Karpas-422 (cell line): ENCODE measurements around the gene DNAH6. TPM values are rescaled to one million over a fixed set of nuclear protein-coding genes. Genes with fewer than 3 reads are reported as not detected.

ENCODE experiments used
- DNase-seq: peaks from one replicate; pipeline ENCODE4 v3.0.0-alpha.2; 2015
- H2AFZ ChIP-seq: fragments of 200-600 bp; sonication (generic); 2 replicates; pipeline ENCODE4 v1.6.1; 2014; ENCODE audit warnings: antibody characterized with exemption, low read length, mixed read lengths
- H3K27ac ChIP-seq: fragments of 200-600 bp; sonication (generic); 2 replicates; pipeline ENCODE4 v1.5.1; 2014; ENCODE audit warnings: mild to moderate bottlenecking, low read length, moderate library complexity
- H3K27me3 ChIP-seq: fragments of 200-600 bp; sonication (generic); 2 replicates; pipeline ENCODE4 v1.6.1; 2014; ENCODE audit warnings: low read length, mixed read lengths
- H3K36me3 ChIP-seq: fragments of 200-600 bp; sonication (generic); 2 replicates; pipeline ENCODE4 v1.6.1; 2014; ENCODE audit warnings: low read length, mixed read lengths; ENCODE audit not compliant: insufficient read depth
- H3K4me1 ChIP-seq: fragments of 200-600 bp; sonication (generic); 2 replicates; pipeline ENCODE4 v1.6.1; 2014; ENCODE audit warnings: mild to moderate bottlenecking, low read length, mixed read lengths
- H3K4me2 ChIP-seq: fragments of 200-600 bp; sonication (generic); 2 replicates; pipeline ENCODE4 v1.6.1; 2014; ENCODE audit warnings: low read length, low read depth, mild to moderate bottlenecking; ENCODE audit not compliant: poor library complexity, severe bottlenecking
- H3K4me3 ChIP-seq: fragments of 200-600 bp; sonication (generic); 2 replicates; pipeline ENCODE4 v1.5.1; 2014; ENCODE audit warnings: mild to moderate bottlenecking, antibody characterized with exemption, low read length, mixed read lengths
- H3K79me2 ChIP-seq: fragments of 200-600 bp; sonication (generic); 2 replicates; pipeline ENCODE4 v1.6.1; 2014; ENCODE audit warnings: mild to moderate bottlenecking, low read length, mixed read lengths
- H3K9ac ChIP-seq: fragments of 200-600 bp; sonication (generic); 2 replicates; pipeline ENCODE4 v1.6.0; 2014; ENCODE audit warnings: low read length
- H3K9me2 ChIP-seq: fragments of 200-600 bp; sonication (generic), shearing (Covaris generic); replicated peaks from 2 replicates; pipeline ENCODE4 v1.6.0; 2014; ENCODE audit warnings: mild to moderate bottlenecking, low read length, moderate library complexity; ENCODE audit not compliant: insufficient read depth
- H3K9me3 ChIP-seq: fragments of 300-700, 200-600 bp; sonication (generic); 2 replicates; pipeline ENCODE4 v1.6.1; 2014; ENCODE audit warnings: low read length, mixed read lengths
- H4K20me1 ChIP-seq: fragments of 200-600 bp; sonication (generic); 2 replicates; pipeline ENCODE4 v1.6.1; 2014; ENCODE audit warnings: mild to moderate bottlenecking, antibody characterized with exemption, low read length, low read depth; ENCODE audit not compliant: insufficient read depth
- total RNA-seq: library from RNA; depleted of rRNA; stranded (reverse); fragments of >200 nt; shearing (Covaris generic); gene quantifications from 2 replicates; pipeline ENCODE4 v1.2.3, GENCODE V29; 2014; ENCODE audit warnings: low replicate concordance

The DNAH6 gene
- total RNA-seq, 1 experiment from 2014 or later = 0.15 TPM

DNA sequence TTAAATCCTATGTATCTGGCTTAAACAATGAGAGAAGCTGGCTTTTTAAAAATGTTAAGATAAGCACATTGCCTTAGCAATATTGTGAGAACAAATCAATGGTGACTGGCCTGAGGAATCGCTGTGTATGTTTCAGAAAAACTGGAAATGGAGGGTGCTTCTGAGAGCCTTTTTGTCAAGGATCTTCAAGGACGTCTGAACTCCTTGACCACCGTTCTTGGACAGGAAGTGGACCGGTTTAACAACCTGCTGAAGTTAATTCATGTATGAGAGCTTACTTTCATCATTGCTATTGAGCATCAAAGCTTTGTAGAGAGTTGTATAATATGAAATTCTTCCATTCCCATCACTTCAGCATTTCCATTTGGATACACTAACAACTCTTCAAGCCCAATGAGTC, 292.0 kb downstream of the DNAH6 start:
- Histone ChIP-seq H3K4me1 (0 out of 2 replicates have a peak, but pooled peaks cover 2% of the 10 kb centered on the region), H3K4me3 (no peak overlapping the region), H4K20me1 (no peaks in the 10 kb centered on the region), H3K27me3 (no peaks in the 10 kb centered on the region), H3K9ac (no peak overlapping the region), H2AFZ (no peak overlapping the region), H3K36me3 (no peaks in the 10 kb centered on the region), H3K9me3 (no peaks in the 10 kb centered on the region), H3K79me2 (no peaks in the 10 kb centered on the region), H3K4me2 (no peak overlapping the region), H3K27ac (no peak overlapping the region), H3K9me2 (no peaks in the 10 kb centered on the region)
- no peak for DNase-seq

DNA sequence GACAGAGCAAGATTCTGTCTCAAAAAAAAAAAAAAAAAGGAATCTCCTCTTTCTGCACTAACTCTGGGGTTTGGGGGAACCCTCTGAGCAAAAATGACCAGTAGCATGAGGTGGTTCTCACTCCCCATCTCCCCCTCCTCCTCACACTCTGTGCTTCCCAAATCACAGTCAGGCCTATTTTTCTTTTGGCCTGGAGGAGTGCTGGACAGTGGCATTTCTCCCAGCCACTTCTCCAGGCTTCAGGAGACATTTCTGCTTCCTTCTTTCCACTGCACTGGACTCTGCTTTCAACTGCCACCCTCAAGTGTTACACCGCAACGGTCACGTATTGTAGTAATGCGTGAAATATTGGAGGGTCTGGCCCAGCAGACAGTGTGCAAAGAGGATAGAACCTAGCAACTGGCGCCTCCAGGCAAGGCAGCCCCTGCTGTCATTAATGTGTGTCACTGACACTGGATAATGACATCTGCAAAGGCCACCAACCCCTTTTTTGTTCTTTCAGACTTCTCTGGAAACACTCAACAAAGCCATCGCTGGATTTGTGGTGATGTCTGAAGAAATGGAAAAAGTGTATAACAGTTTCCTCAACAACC, 295.6 kb downstream of the DNAH6 start:
- Histone ChIP-seq H3K4me2 (no peak overlapping the region), H3K4me1 (peaks cover 6% of the 10 kb centered on the region), H3K79me2 (no peaks in the 10 kb centered on the region), H3K9me3 (no peaks in the 10 kb centered on the region), H3K4me3 (no peak overlapping the region), H3K36me3 (no peaks in the 10 kb centered on the region), H2AFZ (no peak overlapping the region), H3K9ac (no peak overlapping the region), H3K27me3 (no peaks in the 10 kb centered on the region; the same call in 1 of the 2 replicates), H4K20me1 (no peaks in the 10 kb centered on the region), H3K9me2 (no peaks in the 10 kb centered on the region), H3K27ac (no peak overlapping the region)
- no peak for DNase-seq

DNA sequence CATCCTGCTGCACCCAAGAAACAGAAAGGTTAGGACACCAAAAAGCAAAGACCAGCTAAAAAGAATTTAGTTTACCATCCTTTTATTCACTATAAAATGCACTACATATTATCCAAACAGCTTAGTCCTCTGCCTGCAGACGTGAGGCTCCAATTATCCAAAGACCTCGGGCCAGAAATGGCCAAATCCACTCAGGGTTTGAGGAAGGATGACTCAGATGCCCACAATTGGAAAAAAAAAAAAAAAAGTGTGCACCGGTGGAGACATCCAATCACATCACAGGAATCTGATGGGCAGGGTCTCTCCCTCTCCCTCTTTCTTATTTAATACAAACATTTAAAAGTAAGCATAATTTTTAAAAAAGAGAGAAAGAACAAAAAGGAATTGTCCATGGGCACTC, 298.8 kb downstream of the DNAH6 start:
- peaks cover 15% of the 10 kb centered on the region for H3K4me1 ChIP-seq
- no peaks in the 10 kb centered on the region for H3K9me3 ChIP-seq
- no peak overlapping the region for H3K4me3 ChIP-seq
- H2AFZ ChIP-seq = no peak overlapping the region
- no peaks in the 10 kb centered on the region for H4K20me1 ChIP-seq
- no peak for DNase-seq
- H3K4me2 ChIP-seq = no peak overlapping the region
- H3K36me3 ChIP-seq = no peaks in the 10 kb centered on the region
- H3K9ac ChIP-seq = no peak overlapping the region
- no peaks in the 10 kb centered on the region for H3K79me2 ChIP-seq
- H3K27ac ChIP-seq = no peak overlapping the region
- H3K27me3 ChIP-seq = no peaks in the 10 kb centered on the region; the same call in 1 of the 2 replicates
- no peaks in the 10 kb centered on the region for H3K9me2 ChIP-seq

DNA sequence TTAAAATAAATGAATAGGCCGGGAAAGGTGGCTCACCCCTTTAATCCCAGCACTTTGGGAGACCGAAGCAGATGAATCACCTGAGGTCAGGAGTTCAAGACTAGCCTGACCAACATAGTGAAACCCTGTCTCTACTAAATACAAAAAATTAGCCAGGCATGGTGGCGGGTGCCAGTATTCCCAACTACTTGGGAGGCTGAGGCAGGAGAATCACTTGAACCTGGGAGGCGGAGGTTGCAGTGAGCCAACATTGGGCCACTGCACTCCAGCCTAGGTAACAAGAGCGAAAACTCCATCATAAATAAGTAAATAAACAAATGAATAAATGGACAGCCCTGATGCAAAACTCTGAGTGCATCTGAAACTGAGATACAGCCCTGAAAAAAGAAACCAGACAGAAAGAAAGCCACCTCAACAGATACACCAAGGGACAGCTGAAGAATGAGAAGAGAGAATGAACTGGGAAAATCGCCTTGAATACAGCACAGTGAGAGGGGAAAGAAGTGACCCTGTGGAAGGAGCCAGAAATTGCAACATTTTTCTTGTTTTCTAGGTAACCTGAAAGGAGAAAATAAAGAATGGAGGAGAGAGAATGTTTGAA, 300.2 kb downstream of the DNAH6 start:
- H3K4me3 ChIP-seq = no peak overlapping the region

DNA sequence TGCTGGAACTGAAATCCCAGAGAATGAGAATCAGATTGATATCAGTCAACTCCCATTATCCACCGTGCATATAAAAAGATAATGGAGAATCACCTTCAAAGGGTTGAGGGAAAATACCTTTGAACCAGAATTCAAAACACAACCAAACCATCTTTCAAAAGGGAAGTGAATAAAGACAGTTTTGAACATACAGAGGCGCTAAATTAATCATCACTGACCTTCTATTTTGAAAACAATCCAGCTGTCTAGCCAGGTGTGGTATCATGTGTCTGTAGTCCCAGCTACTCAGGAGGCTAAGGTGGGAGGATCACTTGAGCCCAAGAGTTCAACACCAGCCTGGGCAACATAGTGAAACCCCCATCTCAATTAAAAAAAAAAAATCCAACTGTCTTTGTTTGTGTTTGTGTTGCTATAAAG, 300.9 kb downstream of the DNAH6 start:
- no peak overlapping the region for H3K4me2 ChIP-seq
- no peaks in the 10 kb centered on the region for H3K36me3 ChIP-seq
- H2AFZ ChIP-seq = no peak overlapping the region
- no peaks in the 10 kb centered on the region; the same call in 1 of the 2 replicates for H3K27me3 ChIP-seq
- H3K9me2 ChIP-seq = no peaks in the 10 kb centered on the region
- DNase-seq = peak; percentile 47
- H3K4me1 ChIP-seq = peaks cover 12% of the 10 kb centered on the region
- no peaks in the 10 kb centered on the region for H3K79me2 ChIP-seq
- H4K20me1 ChIP-seq = no peaks in the 10 kb centered on the region
- no peak overlapping the region for H3K27ac ChIP-seq
- no peak overlapping the region for H3K4me3 ChIP-seq
- H3K9ac ChIP-seq = no peak overlapping the region
- H3K9me3 ChIP-seq = no peaks in the 10 kb centered on the region

More for the DNA sequence above, 300.2 kb downstream of the DNAH6 start:
- no peaks in the 10 kb centered on the region for H3K9me3 ChIP-seq
- no peak overlapping the region for H2AFZ ChIP-seq
- H3K4me1 ChIP-seq = peaks cover 12% of the 10 kb centered on the region
- H3K9me2 ChIP-seq = no peaks in the 10 kb centered on the region
- DNase-seq = no peak
- H3K4me2 ChIP-seq = no peak overlapping the region
- no peaks in the 10 kb centered on the region for H3K36me3 ChIP-seq
- H3K27ac ChIP-seq = no peak overlapping the region
- no peak overlapping the region for H3K9ac ChIP-seq
- no peaks in the 10 kb centered on the region; the same call in 1 of the 2 replicates for H3K27me3 ChIP-seq
- H4K20me1 ChIP-seq = no peaks in the 10 kb centered on the region
- no peaks in the 10 kb centered on the region for H3K79me2 ChIP-seq

DNA sequence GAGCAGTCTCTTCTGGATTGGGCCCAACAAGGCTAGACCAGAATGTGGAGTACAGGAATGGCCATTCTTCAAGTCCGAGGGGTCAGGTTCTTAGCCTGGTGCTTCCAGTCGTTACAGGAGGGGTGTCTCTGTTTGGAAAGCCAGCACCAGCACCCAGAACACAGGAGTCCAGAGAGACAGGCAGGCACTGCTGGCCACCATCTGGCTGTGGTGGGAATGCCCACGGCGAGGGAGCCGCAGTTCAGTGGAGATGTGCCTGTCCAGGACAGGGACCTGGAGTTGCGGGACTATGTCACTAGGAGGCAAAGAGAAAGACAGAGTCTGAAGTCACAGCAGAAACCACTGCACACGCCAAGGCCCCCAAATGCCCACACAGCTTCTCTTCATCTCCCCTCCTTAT, 305.5 kb downstream of the DNAH6 start:
- no peaks in the 10 kb centered on the region for H3K79me2 ChIP-seq
- no peaks in the 10 kb centered on the region for H4K20me1 ChIP-seq
- no peaks in the 10 kb centered on the region for H3K27me3 ChIP-seq
- H3K27ac ChIP-seq = no peak overlapping the region
- no peak for DNase-seq
- H3K4me2 ChIP-seq = no peak overlapping the region
- H3K4me1 ChIP-seq = peaks cover 10% of the 10 kb centered on the region
- H3K9me3 ChIP-seq = no peaks in the 10 kb centered on the region
- no peak overlapping the region for H3K9ac ChIP-seq
- no peaks in the 10 kb centered on the region for H3K36me3 ChIP-seq
- no peak overlapping the region for H2AFZ ChIP-seq
- H3K4me3 ChIP-seq = no peak overlapping the region
- no peaks in the 10 kb centered on the region for H3K9me2 ChIP-seq

DNA sequence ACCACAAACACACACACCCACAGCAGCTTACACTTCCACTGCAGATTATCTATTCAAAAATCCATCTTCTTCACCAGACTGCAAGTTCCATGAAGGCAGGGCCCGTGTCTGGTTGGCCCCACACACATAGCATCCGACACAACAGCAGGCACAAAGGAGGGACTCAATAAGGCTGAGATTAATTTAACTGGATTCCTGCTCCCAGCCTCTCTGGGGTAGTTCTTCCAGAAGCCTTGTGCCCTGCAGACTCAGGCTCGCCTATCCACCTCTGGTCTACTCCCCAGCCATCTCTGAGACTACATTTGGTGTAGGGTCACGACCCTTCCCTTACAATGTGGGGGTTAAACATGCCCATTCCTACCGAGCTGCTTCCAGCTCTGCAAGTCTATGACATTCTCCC, 306.9 kb downstream of the DNAH6 start:
- Histone ChIP-seq H3K9me3 (no peaks in the 10 kb centered on the region), H4K20me1 (no peaks in the 10 kb centered on the region), H3K79me2 (no peaks in the 10 kb centered on the region), H3K4me3 (no peak overlapping the region), H3K4me2 (no peak overlapping the region), H3K36me3 (no peaks in the 10 kb centered on the region), H3K9me2 (no peaks in the 10 kb centered on the region), H3K4me1 (no peaks in the 10 kb centered on the region), H3K27ac (no peak overlapping the region), H3K9ac (no peak overlapping the region), H3K27me3 (no peaks in the 10 kb centered on the region), H2AFZ (no peak overlapping the region)
- DNase-seq = no peak

DNA sequence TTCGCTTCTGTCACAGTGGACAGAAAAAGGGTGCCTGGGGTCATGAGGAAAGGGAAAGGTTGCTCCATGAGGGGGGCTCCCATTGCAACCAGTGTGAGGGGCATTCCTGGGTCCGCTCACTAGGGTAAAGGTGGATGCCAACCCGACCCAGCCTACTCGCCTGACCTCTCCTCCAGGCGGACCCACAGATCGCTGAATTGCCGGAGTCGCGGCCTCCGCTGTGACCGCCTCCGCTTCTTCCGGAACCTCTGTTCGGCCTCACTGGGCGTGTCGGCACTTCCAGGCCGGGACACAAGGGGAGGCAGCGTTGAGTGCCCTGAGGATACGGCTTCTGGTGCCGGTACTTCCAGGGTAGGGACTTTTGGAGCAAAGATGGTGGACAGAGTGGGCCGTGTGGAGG, 307.5 kb downstream of the DNAH6 start:
- Histone ChIP-seq H3K4me2 (no peak overlapping the region), H3K9me2 (no peaks in the 10 kb centered on the region), H3K4me3 (no peak overlapping the region), H4K20me1 (no peaks in the 10 kb centered on the region), H3K27ac (no peak overlapping the region), H3K4me1 (no peaks in the 10 kb centered on the region), H3K9ac (no peak overlapping the region), H3K27me3 (no peaks in the 10 kb centered on the region), H3K36me3 (no peaks in the 10 kb centered on the region), H2AFZ (no peak overlapping the region), H3K9me3 (no peaks in the 10 kb centered on the region), H3K79me2 (no peaks in the 10 kb centered on the region)
- DNase-seq = no peak
